NT2/D1 (cell line): ENCODE data around the gene TMED10.

ENCODE experiments used
- YY1 ChIP-seq: IDR thresholded peaks from 2 replicates; pipeline ENCODE4 v1.6.1; 2011; ENCODE audit not compliant: insufficient read length, insufficient read depth
- ZNF274 ChIP-seq: IDR thresholded peaks from 2 replicates; pipeline ENCODE4 v1.6.1; 2011; ENCODE audit warnings: mild to moderate bottlenecking, low read depth, low read length

GRCh38 chr14:75081660-75082229, 94.7 kb downstream of the TMED10 start:
- TF ChIP-seq YY1 (no peak), ZNF274 (no peak)
